Subcutaneous abdominal adipose tissue (tissue), 5 donors: ENCODE results near the gene PGF.

Source experiments
- H3K27ac ChIP-seq: one replicate; pipeline ENCODE4 v1.7.0; 2013; ENCODE audit warnings: low read depth, mild to moderate bottlenecking, inconsistent platforms, low read length, moderate library complexity
- H3K27me3 ChIP-seq, 5 donors: one replicate each; pipeline ENCODE4 v1.7.0; 2013; ENCODE audit warnings: low read length in 5 of 5, inconsistent platforms in 1 of 5; ENCODE audit not compliant: control insufficient read depth in 5 of 5, insufficient read depth in 4 of 5
- H3K36me3 ChIP-seq, 5 donors: one replicate each; pipeline ENCODE4 v1.7.0; 2013; ENCODE audit warnings: low read length in 5 of 5; ENCODE audit not compliant: control insufficient read depth in 5 of 5, insufficient read depth in 5 of 5
- H3K4me1 ChIP-seq, 5 donors: one replicate each; pipeline ENCODE4 v1.7.0; 2013; ENCODE audit warnings: low read length in 5 of 5, mild to moderate bottlenecking in 3 of 5, moderate library complexity in 1 of 5; ENCODE audit not compliant: control insufficient read depth in 5 of 5, insufficient read depth in 5 of 5
- H3K4me3 ChIP-seq, 5 donors: one replicate each; pipeline ENCODE4 v1.7.0; 2013; ENCODE audit warnings: low read length in 5 of 5, low read depth in 1 of 5
- H3K9ac ChIP-seq, 5 donors: one replicate each; pipeline ENCODE4 v1.7.0; 2013; ENCODE audit warnings: low read length in 5 of 5, mild to moderate bottlenecking in 4 of 5, moderate library complexity in 3 of 5
- H3K9me3 ChIP-seq, 5 donors: one replicate each; pipeline ENCODE4 v1.7.0; 2013; ENCODE audit warnings: low read length in 5 of 5; ENCODE audit not compliant: control insufficient read depth in 5 of 5
- donor health status: healthy.
- donor health status: healthy.
- donor health status: healthy.
- donor health status: healthy.
- donor health status: healthy.

The PGF gene

GRCh38 chr14:74893614-74894091, 61.7 kb downstream of the PGF start:
- H3K27ac ChIP-seq: no peak overlapping the region
- no peaks in the 10 kb centered on the region for H3K9me3 ChIP-seq
- H3K36me3 ChIP-seq: peaks cover 58 to 96% (median 86%) of the 10 kb centered on the region in 5 donors
- H3K4me3 ChIP-seq: no peak overlapping the region
- no peaks in the 10 kb centered on the region for H3K27me3 ChIP-seq
- peaks cover 0 to 22% (median 3%) of the 10 kb centered on the region in 5 donors for H3K4me1 ChIP-seq
- H3K9ac ChIP-seq: no peak overlapping the region

DNA sequence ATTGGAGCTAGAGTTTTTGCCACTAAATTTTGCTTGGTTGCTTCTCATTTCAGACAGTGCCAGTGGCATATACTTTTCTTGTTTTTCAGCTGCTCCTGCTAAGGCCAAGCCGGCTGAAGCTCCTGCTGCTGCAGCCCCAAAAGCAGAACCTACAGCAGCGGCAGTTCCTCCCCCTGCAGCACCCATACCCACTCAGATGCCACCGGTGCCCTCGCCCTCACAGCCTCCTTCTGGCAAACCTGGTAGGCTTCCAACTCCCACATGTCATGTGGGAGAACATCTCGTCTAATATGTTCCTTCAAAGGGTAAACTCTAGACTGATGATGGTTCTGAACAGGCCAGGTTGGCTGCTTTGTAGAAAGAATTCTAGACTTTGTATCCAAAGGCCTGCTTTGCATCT, 62.7 kb downstream of the PGF start:
- Histone ChIP-seq H3K4me1 (peaks cover 0 to 23% (median 7%) of the 10 kb centered on the region in 5 donors), H3K36me3 (peaks cover 53 to 87% (median 80%) of the 10 kb centered on the region in 5 donors), H3K27ac (no peak overlapping the region)

DNA sequence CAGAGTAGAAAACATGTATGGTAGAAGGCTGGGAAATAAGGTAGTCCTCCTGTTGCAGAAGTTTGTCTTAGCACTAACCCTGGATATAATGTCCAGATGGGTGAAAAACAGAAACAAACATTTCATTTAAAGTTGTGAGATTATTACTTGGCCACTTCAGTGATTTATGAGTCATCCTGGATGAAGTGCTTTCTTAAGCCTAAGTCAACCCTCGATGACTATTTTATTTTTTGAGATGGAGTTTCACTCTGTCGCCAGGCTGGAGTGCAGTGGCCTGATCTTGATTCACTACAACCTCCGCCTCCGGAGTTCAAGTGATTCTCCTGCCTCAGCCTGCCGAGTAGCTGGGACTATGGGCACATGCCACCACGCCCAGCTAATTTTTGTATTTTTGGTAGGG, 63.5 kb downstream of the PGF start:
- Histone ChIP-seq H3K27ac (peak overlapping the region; percentile 10), H3K4me3 (no peak overlapping the region), H3K4me1 (peaks cover 0 to 23% (median 7%) of the 10 kb centered on the region in 5 donors), H3K9me3 (no peaks in the 10 kb centered on the region), H3K36me3 (peaks cover 44 to 79% (median 73%) of the 10 kb centered on the region in 5 donors), H3K27me3 (no peaks in the 10 kb centered on the region), H3K9ac (no peak overlapping the region)

More for the DNA sequence above, 62.7 kb downstream of the PGF start:
- no peak overlapping the region for H3K9ac ChIP-seq
- H3K9me3 ChIP-seq: no peaks in the 10 kb centered on the region
- no peak overlapping the region for H3K4me3 ChIP-seq
- H3K27me3 ChIP-seq: no peaks in the 10 kb centered on the region
